ENCODE data around the gene KLHL29. TPM values are rescaled to one million over a fixed set of nuclear protein-coding genes. Genes with fewer than 3 reads are reported as not detected.

KLHL29 gene
- total RNA-seq, 1 donor: 14.7 TPM

DNA sequence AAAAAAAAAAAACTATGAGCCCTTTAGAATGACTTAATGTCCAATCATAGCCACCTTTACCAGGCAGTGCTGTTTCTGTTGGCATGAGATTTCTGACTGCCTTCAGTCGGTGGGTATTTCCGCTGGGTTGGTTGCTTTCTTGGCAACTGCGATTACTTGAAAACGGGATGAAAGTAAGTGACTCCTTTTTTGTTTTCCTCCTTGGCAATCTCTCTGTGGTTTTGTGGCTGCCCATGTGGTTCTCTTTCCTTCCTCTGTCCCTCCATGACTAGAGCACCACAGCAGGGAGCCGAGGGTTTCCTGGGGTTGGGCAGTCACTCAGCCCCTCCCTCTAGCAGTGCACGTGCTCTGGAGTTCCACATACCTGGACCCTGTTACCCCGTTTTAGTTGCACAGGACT lies 112.1 kb downstream of the KLHL29 start:
- TF ChIP-seq CTCF (IDR thresholded peaks at IDR 0.05; ENCODE audit: insufficient read depth, low read depth, low read length): no peak
- DNase-seq (ENCODE audit: low read depth): peak; percentile 12
- H3K4me3 ChIP-seq (ENCODE audit: low read depth, low read length): no peak overlapping the region

DNA sequence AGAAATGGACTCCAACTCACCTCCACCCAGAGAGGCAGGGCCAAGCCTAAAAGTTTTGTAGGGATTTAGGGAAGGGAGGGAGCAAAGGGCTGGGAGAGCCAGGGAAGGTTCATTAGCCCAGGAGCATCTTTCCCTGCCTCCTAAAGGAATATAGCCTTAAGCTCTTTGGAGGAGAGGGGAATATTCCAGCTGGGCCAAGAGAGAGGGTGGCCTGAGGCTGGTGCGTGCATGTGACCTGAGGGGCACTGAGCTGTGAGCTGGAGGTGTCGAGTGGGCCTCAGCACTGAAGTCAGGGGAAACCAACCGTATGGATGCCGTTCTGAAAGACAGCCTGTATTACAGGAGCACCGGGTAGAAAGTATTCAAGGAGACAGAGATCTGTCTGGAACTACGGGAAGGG lies 112.6 kb downstream of the KLHL29 start:
- DNase-seq (ENCODE audit: low read depth): no peak
- no peak for TF ChIP-seq CTCF (IDR thresholded peaks at IDR 0.05; ENCODE audit: insufficient read depth, low read depth, low read length)
- H3K4me3 ChIP-seq (ENCODE audit: low read depth, low read length): no peak overlapping the region

DNA sequence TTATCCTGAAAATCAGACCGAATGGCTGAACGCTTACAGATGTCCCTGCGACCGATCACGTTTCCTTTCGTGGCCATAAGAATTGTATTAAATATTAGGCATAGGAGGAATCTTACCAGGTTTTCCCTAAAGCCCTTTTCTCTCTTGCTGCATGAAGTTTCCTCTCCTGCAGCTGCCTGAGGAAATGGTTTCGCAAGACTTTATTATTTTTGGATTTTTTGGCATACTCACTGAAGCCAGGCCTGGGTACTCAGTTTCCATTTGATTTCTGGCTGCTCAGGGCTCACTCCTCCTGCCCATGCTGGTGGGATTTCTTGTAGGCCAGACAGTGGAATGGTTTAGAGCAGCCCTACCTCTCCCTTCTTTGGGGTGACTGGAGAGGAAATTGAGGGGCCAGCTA lies 114.0 kb downstream of the KLHL29 start:
- TF ChIP-seq CTCF (IDR thresholded peaks at IDR 0.05; ENCODE audit: insufficient read depth, low read depth, low read length): no peak
- peak; percentile 23 for DNase-seq (ENCODE audit: low read depth)
- H3K4me3 ChIP-seq (ENCODE audit: low read depth, low read length): no peak overlapping the region

- no peak for DNase-seq (ENCODE audit: low read depth)
- no peak for TF ChIP-seq CTCF (IDR thresholded peaks at IDR 0.05; ENCODE audit: insufficient read depth, low read depth, low read length)
Observed at GRCh38 chr2:23499439-23499838, 114.5 kb downstream of the KLHL29 start.

GRCh38 chr2:23500836-23501235 lies 115.9 kb downstream of the KLHL29 start:
- H3K4me3 ChIP-seq (ENCODE audit: low read depth, low read length): no peak overlapping the region
- no peak for DNase-seq (ENCODE audit: low read depth)
- TF ChIP-seq CTCF (IDR thresholded peaks at IDR 0.05; ENCODE audit: insufficient read depth, low read depth, low read length): no peak

More at GRCh38 chr2:23499439-23499838, 114.5 kb downstream of the KLHL29 start:
- H3K4me3 ChIP-seq (ENCODE audit: low read depth, low read length): no peak overlapping the region

DNA sequence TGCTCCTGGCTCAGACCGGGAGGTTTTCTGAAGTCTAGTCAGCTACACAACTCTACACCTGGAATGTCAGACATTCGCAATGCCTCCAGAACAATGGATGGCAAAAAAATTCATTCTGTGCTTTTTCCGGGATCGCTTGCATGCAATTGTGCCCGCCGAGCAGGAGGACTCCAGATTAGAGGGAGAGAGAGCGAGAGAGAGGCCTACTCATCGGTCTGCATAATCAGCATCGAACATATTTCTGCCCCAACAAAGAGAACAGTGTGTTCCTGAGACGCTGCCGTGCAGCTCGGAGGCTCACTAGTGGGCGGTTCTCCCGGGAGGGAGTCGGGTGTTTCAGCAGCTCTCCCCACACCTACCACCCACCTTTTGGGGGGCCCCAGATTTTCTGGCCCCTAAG lies 117.1 kb downstream of the KLHL29 start:
- no peak for TF ChIP-seq CTCF (IDR thresholded peaks at IDR 0.05; ENCODE audit: insufficient read depth, low read depth, low read length)
- no peak for DNase-seq (ENCODE audit: low read depth)
- H3K4me3 ChIP-seq (ENCODE audit: low read depth, low read length): no peak overlapping the region

DNA sequence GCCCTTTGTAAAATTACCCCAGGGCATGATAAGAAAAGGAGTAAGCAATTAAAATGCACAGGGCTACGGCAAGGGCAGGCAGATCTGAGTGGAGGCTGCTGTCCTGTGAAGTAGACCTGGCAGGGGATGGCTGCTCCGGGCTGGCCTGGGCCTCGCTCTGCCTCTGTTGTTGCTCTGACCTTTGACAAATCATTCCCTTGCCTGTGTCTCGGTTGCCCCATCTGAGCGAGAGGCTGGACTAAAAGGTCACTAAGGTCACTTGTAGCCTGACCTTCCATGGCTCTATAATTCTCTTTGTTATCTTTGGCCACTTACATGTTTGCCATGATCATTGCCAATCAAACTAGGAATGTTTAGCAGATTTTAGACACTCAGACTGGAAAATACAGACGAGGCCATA lies 118.1 kb downstream of the KLHL29 start:
- DNase-seq (ENCODE audit: low read depth): no peak
- TF ChIP-seq CTCF (IDR thresholded peaks at IDR 0.05; ENCODE audit: insufficient read depth, low read depth, low read length): no peak

More for the DNA sequence above, 118.1 kb downstream of the KLHL29 start:
- no peak overlapping the region for H3K4me3 ChIP-seq (ENCODE audit: low read depth, low read length)

All from fibroblast of villous mesenchyme (primary cell).